Testis (tissue), 3 donors: ENCODE results near the gene ACTR8. TPM values are rescaled to one million over a fixed set of nuclear protein-coding genes. Genes with fewer than 3 reads are reported as not detected.

ENCODE experiments used
- DNase-seq: peaks from one replicate; pipeline ENCODE4 v3.0.0-alpha.2; 2019
- H3K27ac ChIP-seq, 2 donors: fragments of 200-600 bp; sonication (generic); one replicate each; pipeline ENCODE4 v1.5.1; 2019
- H3K27me3 ChIP-seq: fragments of 200-600 bp; sonication (generic); one replicate; pipeline ENCODE4 v1.5.1; 2019
- H3K36me3 ChIP-seq: fragments of 200-600 bp; sonication (generic); one replicate; pipeline ENCODE4 v1.5.1; 2017; ENCODE audit warnings: low read depth; ENCODE audit errors: missing control alignments
- H3K4me1 ChIP-seq: fragments of 200-600 bp; sonication (generic); one replicate; pipeline ENCODE4 v1.5.1; 2019
- H3K4me3 ChIP-seq, 2 donors: fragments of 200-600 bp; sonication (generic); one replicate each; pipeline ENCODE4 v1.5.1; 2017 to 2019
- H3K9me3 ChIP-seq: fragments of 200-600 bp; sonication (generic); one replicate; pipeline ENCODE4 v1.5.1; 2017
- CTCF ChIP-seq, 3 experiments: fragments of 450-650 bp in 2 of 3; fragments of 200-600 bp in 1 of 3; sonication (generic) in 1 of 3; IDR thresholded peaks; one replicate each; pipeline ENCODE4 v1.5.1; 2016 to 2019; ENCODE audit warnings: antibody characterized with exemption in 3 of 3, mild to moderate bottlenecking in 2 of 3, moderate library complexity in 1 of 3
- POLR2A ChIP-seq: fragments of 450-650 bp; IDR thresholded peaks from one replicate; pipeline ENCODE4 v1.6.1; 2017; ENCODE audit warnings: antibody characterized with exemption, mild to moderate bottlenecking, moderate library complexity
- WGBS, 2 donors: methylation state at CpG; one replicate each; pipeline ENCODE4 v1.1.5; 2018; 5-methylcytosine and 5-hydroxymethylcytosine counted together
- intact Hi-C: fragments of 100-400 bp; cut with DNase I; formaldehyde crosslinking; loops from one replicate; pipeline ENCODE4 v1.15.1; 2023; ENCODE audit warnings: low total_unique reads
- polyA plus RNA-seq: library from polyadenylated mRNA; stranded (reverse); fragments of 350-450 nt; fragmentation: Illumina TruSeq; extraction: RNeasy Lipid Tissue Mini Kit (QIAGEN cat#74804); gene quantifications from one replicate; pipeline ENCODE4 v1.2.3, GENCODE V29; 2014; ENCODE audit warnings: low read depth, low replicate concordance; ENCODE audit not compliant: insufficient read depth
- total RNA-seq, 2 donors: library from RNA; depleted of rRNA; stranded (reverse); fragments of >200 nt; gene quantifications; one replicate each; pipeline ENCODE4 v1.2.3, GENCODE V29; 2016

ACTR8 gene
- total and polyA plus RNA-seq, 3 donors from 2014 or later, result 47.0 to 60.1 (median 56.4) TPM

- no peaks in the 10 kb centered on the region for H3K36me3 ChIP-seq
- H3K27ac ChIP-seq, result peak overlapping the region; percentile 77 to 83
- H3K4me1 ChIP-seq, result peaks cover 17% of the 10 kb centered on the region
- intact Hi-C loops, result no loop called here
- no peaks in the 10 kb centered on the region for H3K9me3 ChIP-seq
- no peak overlapping the region for H3K4me3 ChIP-seq
- no peaks in the 10 kb centered on the region for H3K27me3 ChIP-seq
- no peak for DNase-seq
- WGBS, 2 donors, result 80 to 87% methylated on average over 9 to 10 of the region's 10 CpGs
- TF ChIP-seq POLR2A (no peak), CTCF (IDR thresholded peaks at IDR 0.05) (no peak)
Observed at GRCh38 chr3:53843195-53844177, 38.5 kb downstream of the ACTR8 start.

GRCh38 chr3:53842436-53843194, 39.3 kb downstream of the ACTR8 start:
- Histone ChIP-seq H3K27ac (peak overlapping the region; percentile 77 to 83), H3K4me3 (no peak overlapping the region), H3K27me3 (no peaks in the 10 kb centered on the region), H3K9me3 (no peaks in the 10 kb centered on the region), H3K4me1 (peaks cover 17% of the 10 kb centered on the region), H3K36me3 (no peaks in the 10 kb centered on the region)
- TF ChIP-seq POLR2A (no peak), CTCF (IDR thresholded peaks at IDR 0.05) (peak; percentile 11 to 47 (median 21))
- WGBS, 2 donors, result 56 to 60% methylated on average over 12 of the region's 12 CpGs
- peak; percentile 91 for DNase-seq
- intact Hi-C loops, result no loop called here

DNA sequence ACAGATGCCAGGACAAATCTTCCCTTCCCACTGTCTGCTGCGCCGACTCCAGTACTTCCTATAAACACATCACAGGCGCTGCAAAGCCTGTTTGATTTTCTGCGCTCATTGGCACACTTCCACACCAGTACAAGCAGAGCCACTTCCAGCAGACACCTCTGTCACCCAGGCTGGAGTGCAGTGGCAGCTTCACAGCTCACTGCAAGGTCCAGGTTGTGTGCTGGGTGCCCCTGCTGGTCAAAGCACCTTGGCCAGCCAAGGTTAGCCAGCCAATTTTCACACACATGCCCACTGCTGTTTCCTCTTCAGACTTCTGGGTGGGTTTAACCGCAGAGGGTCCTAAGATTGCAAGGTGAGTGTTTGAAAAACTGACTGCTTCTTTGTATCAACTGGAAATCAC, 40.7 kb downstream of the ACTR8 start:
- no peaks in the 10 kb centered on the region for H3K27me3 ChIP-seq
- peak; percentile 26 for DNase-seq
- intact Hi-C loops, result no loop called here
- H3K27ac ChIP-seq, result no peak overlapping the region
- H3K36me3 ChIP-seq, result no peaks in the 10 kb centered on the region
- no peak overlapping the region for H3K4me3 ChIP-seq
- 92% methylated on average over 5 of the region's 5 CpGs for WGBS, 2 donors
- peak in 1 of 3 experiments; percentile 2 for TF ChIP-seq CTCF (IDR thresholded peaks at IDR 0.05)
- TF ChIP-seq POLR2A, result no peak
- peaks cover 9% of the 10 kb centered on the region for H3K4me1 ChIP-seq
- H3K9me3 ChIP-seq, result no peaks in the 10 kb centered on the region

DNA sequence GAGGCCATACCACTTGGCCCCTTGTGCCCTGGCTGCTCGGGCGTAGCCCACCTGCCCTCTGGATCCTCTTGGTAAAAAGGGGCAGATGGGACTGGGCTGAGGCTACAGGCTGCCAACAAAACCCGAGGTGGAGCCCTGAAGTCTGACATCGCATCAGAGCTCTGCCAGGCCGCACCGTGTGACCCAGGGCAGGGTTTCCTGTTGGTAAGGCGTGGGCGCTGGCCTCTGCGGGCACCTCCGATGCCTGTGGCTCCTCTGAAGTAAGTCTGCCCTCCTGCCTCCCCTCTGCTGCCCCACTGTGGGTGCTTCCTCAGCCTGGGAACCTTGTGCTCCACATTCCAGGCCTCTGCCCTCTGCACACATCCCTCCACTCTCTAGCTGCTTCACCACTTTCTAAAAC, 44.6 kb downstream of the ACTR8 start:
- H3K4me1 ChIP-seq, result no peaks in the 10 kb centered on the region
- no peak overlapping the region for H3K27ac ChIP-seq
- no peaks in the 10 kb centered on the region for H3K27me3 ChIP-seq
- 84% methylated on average over 7 to 10 of the region's 10 CpGs for WGBS, 2 donors
- no peak for DNase-seq
- no peaks in the 10 kb centered on the region for H3K9me3 ChIP-seq
- no peak overlapping the region for H3K4me3 ChIP-seq
- intact Hi-C loops, result no loop called here
- TF ChIP-seq POLR2A (no peak), CTCF (IDR thresholded peaks at IDR 0.05) (no peak)
- H3K36me3 ChIP-seq, result no peaks in the 10 kb centered on the region
